Measurements from ENCODE around the gene ERH. TPM values are rescaled to one million over a fixed set of nuclear protein-coding genes. Genes with fewer than 3 reads are reported as not detected.

The ERH gene
- total RNA-seq, 1 donor from 2014 or later: 114 TPM

GRCh38 chr14:69333791-69334337, 64.2 kb downstream of the ERH start:
- intact Hi-C loops (cut with DNase I): no loop called here
- Histone ChIP-seq H3K27ac (no peak overlapping the region), H3K27me3 (no peaks in the 10 kb centered on the region), H3K4me3 (no peak overlapping the region), H3K4me1 (no peaks in the 10 kb centered on the region), H3K9me3 (no peaks in the 10 kb centered on the region), H3K36me3 (no peaks in the 10 kb centered on the region)
- DNase-seq: no peak
- TF ChIP-seq CTCF (IDR thresholded peaks at IDR 0.05): no peak
- ATAC-seq: no peak

- H3K27ac ChIP-seq: no peak overlapping the region
- no peak for TF ChIP-seq CTCF (IDR thresholded peaks at IDR 0.05)
- ATAC-seq (no peak), DNase-seq (no peak)
- no peaks in the 10 kb centered on the region for H3K36me3 ChIP-seq
- no peaks in the 10 kb centered on the region for H3K4me1 ChIP-seq
- H3K9me3 ChIP-seq: no peaks in the 10 kb centered on the region
- intact Hi-C loops (cut with DNase I): no loop called here
- no peaks in the 10 kb centered on the region for H3K27me3 ChIP-seq
- H3K4me3 ChIP-seq: no peak overlapping the region
These were observed 65.2 kb downstream of the ERH start for GRCh38 chr14:69332782-69333395.

GRCh38 chr14:69331206-69331605, 66.9 kb downstream of the ERH start:
- Histone ChIP-seq H3K4me3 (no peak overlapping the region), H3K36me3 (no peaks in the 10 kb centered on the region), H3K9me3 (no peaks in the 10 kb centered on the region), H3K27me3 (no peaks in the 10 kb centered on the region), H3K27ac (no peak overlapping the region), H3K4me1 (no peaks in the 10 kb centered on the region)
- DNase-seq: no peak
- intact Hi-C loops (cut with DNase I): no loop called here
- ATAC-seq: no peak
- no peak for TF ChIP-seq CTCF (IDR thresholded peaks at IDR 0.05)

Other genes starting within 250 kb of the ERH start
- 57.3 TPM for gene DCAF5, start 245.2 kb downstream of the ERH start, total RNA-seq
- 25.2 TPM for gene EXD2, start 206.8 kb downstream of the ERH start, total RNA-seq
- 3.0 TPM for gene GALNT16, start 138.1 kb downstream of the ERH start, total RNA-seq
- gene SLC39A9, start 393 bp upstream of the ERH start, total RNA-seq: 55.6 TPM
- 0.41 TPM for gene PLEKHD1, start 86.4 kb upstream of the ERH start, total RNA-seq
- gene CCDC177, start 176.6 kb upstream of the ERH start, total RNA-seq: not detected
- 87.5 TPM for gene SUSD6, start 213.3 kb upstream of the ERH start, total RNA-seq

Measured in upper lobe of right lung (tissue), 1 donor.